GM21528 (cell line): ENCODE measurements around the gene CAMKMT.

Experiments
- ATAC-seq: cut with Tn5 transposase; IDR thresholded peaks from one replicate; pipeline ENCODE4 v1.9.1; 2021; ENCODE audit warnings: mild to moderate bottlenecking, moderate library complexity; ENCODE audit not compliant: unreplicated experiment, low FRiP score

Gene CAMKMT

DNA sequence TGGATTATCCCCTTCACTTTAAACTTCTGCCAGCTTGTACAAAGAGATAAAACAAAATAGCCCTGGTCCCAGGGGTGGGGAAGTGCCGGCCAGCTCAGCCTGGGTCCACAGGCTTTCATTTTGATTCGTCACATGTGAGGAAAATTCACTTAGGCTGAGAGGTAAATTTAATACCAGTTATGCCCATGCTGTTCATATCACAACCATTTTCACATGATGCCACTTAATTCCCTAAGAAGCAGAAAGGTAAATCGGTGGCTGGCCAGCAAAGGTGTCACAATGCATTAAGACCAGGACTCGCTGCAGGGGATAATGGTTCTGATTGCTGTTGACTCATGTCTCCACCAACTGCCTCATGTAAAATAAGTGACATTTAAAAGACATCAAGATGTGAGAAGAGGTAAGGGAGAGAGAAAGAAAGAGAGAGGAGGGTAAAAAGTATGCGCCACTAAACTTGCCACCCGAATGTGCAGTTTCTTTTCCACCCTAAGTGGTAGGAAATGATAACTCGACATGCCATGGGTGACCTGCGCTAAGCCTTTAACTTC lies 318.8 kb downstream of the CAMKMT start:
- no peak for ATAC-seq

DNA sequence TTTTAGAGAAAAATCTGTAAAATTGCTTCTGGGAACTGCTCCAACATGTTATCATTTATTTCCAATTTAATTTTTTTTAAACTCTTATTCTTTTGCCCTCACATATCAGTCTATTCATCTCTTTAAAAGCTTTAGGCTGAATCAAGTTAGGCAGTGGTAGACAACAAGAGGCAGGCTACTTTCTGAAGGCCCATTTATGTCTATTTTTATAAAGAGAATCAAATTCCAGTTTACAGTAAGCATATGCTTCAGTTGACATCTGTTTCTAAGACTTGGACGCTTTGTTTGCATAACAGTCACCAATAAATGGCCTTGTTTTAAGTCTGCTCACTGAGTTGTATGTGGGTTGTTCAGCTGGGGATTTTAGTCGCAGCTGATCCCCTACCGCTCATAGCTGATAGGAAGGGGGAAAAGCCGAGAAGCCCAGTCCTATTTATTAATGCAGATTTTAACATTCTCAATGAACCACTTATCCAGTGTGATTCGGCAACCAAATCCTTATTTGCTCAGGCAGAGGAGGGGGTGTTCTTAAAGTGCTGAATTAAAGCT lies 319.3 kb downstream of the CAMKMT start:
- ATAC-seq: no peak

GRCh38 chr2:44682459-44682858 lies 320.7 kb downstream of the CAMKMT start:
- ATAC-seq: no peak

DNA sequence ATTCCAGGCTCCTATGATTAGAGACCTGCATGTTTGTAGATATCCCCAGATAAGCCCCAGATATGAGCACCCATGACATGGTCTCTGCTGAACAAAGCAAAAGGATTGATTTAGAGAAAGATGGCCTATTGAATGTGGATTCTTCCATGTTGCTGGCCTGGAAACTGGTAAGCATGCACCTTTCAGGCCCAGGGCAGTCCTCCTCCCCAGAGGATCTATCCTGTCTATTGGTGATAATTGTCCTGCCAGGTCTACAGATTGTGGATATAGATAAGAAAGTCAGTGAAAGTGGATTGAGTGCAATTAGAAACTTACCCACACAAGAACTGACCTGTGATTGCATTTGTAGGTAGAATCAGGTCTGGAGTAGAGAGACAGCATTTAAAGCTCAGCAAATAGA lies 322.8 kb downstream of the CAMKMT start:
- no peak for ATAC-seq

- ATAC-seq: no peak
Observed at GRCh38 chr2:44686561-44686960, 324.8 kb downstream of the CAMKMT start.

DNA sequence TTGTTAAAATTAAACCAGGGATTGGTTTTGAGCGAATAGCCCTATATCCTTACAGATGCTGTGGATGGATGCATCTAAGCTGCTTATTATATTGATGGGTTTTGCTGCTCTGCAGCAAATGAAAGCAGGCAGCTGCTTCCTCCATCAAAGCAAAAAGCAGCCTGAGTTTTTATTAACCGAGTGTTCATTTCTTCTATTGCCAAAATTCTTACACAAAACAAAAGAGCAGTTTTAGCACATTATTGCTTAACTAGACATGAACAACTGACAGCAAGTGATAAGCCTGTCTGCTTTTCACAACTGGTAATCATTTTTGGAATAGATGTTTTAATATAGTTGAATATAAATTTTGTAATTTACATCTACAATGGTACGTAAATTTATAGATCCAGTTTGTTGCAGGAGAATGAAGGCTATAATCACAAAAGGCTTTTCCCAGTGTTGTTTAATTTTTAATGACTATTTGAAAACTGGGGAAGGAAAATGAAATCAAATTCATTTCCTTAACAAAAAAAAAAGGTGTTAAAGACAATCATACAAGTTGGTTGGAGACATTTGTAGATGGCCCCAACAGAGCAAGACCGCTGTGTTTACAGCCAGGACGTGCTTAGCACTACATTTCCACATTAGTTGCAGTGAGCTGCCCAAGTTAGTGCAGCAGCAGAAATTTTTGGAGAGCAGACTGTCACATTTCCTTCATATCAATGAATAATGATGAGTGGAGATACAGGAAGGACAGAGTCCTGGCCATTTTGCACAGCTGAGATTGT lies 326.1 kb downstream of the CAMKMT start:
- ATAC-seq: no peak

DNA sequence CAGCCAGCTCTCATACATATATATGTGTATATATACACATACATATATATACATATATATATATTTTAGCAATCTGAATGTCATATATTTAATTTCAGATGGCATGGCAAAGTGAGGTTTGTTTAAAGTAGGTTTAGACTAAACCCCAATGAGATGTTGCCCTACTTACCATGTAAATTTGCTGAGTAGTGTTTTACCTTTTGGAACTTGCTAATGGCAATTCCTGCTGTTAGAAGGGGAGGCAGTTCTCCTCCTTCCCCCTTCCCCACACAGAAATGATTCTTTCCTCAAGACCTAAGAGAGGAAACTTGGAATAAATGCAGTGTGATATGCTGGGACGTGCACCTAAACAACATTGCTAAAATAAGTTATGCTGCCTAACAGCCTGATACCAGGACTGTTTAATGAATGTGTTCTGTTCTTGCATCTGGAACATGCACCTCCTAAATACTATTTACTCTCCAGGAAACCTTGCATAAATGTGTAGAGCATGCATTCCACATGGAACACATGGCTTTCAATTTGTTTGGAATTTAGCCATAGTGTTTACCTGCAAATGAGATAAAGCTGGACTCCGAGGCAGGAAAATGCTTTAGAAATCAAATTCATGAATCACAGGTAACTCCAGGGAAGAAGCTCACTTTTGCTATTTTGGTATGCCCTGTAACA lies 326.8 kb downstream of the CAMKMT start:
- ATAC-seq: no peak

DNA sequence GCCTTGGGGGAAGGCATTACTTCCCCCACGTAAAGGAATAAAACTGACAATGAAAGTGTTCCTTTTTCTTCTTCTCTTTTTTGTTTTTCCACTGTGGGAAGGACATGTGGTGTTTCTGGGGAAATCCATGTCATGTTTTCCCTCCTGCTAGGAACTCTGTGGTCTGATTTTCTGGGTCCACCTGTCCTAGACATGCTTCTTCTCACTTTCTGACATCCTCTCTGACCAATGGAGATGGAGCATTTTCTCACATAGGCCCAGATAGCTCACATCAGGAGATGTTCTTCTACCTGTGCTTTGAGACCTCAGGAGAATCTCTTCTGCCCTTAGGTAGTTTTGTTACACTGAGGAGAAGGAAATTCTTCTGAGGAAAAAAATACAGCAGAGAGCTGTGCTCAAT lies 327.8 kb downstream of the CAMKMT start:
- no peak for ATAC-seq

GRCh38 chr2:44691174-44691785 lies 329.5 kb downstream of the CAMKMT start:
- ATAC-seq: no peak

DNA sequence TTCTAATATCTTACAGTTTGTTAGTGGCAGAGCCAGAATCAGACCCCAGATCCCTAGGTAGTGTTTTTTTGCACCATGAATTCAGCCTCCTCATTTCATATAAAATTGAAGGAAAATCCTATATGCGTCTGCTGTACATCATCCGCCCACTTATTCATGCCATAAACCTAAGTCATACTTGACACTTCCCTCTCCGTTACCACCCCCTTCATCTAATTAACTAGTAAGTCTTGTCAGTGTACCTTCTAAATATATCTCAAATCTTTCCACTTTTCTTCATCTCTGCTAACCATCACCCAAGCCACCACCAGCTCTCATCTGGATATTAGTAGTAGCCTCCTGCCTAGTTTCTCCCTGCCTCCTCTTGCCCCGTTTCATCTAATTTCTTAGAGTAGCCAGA lies 331.1 kb downstream of the CAMKMT start:
- no peak for ATAC-seq

GRCh38 chr2:44700824-44701223 lies 339.1 kb downstream of the CAMKMT start:
- ATAC-seq: no peak

- no peak for ATAC-seq
Observed at GRCh38 chr2:44705356-44705755, 343.6 kb downstream of the CAMKMT start.

GRCh38 chr2:44705876-44706480 lies 344.2 kb downstream of the CAMKMT start:
- no peak for ATAC-seq

DNA sequence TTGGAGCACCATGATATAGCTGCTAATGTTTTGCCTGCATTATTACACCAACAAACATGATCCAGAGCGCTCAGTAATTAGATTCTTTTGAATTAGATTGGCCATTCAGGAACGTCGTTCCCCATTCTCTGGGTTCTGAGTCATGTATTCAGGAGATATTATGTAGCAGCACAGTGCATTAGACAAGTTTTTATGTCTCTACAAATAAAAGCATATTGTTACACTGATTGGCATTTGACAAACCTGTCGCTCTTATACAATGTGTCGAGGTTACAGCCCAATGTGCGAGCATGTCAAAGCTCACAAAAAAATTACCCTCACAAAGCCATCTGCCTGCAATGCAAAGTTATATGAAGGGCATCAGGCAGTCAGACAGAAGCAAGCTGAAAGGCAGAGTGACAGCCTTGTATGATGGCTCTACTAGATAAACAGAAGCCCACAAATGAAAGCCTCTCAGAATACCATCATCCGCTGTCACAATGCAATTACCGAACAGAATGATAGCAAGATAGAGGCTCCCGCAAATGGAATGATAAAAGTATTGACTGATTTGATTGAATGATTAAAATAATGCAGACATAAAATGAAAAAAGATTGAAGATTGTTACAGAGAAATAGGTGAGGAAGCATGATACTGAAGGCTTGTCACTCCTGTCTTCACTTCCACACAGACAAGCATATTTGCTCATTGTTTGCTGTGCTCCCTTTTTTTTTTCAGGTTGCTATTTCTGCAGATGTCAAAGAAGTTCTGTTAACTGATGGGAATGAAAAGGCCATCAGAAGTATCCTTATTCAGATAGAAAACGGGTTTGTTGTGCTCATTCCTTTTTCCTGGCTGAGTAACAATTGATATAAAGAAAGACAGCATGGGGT lies 345.2 kb downstream of the CAMKMT start:
- no peak for ATAC-seq

DNA sequence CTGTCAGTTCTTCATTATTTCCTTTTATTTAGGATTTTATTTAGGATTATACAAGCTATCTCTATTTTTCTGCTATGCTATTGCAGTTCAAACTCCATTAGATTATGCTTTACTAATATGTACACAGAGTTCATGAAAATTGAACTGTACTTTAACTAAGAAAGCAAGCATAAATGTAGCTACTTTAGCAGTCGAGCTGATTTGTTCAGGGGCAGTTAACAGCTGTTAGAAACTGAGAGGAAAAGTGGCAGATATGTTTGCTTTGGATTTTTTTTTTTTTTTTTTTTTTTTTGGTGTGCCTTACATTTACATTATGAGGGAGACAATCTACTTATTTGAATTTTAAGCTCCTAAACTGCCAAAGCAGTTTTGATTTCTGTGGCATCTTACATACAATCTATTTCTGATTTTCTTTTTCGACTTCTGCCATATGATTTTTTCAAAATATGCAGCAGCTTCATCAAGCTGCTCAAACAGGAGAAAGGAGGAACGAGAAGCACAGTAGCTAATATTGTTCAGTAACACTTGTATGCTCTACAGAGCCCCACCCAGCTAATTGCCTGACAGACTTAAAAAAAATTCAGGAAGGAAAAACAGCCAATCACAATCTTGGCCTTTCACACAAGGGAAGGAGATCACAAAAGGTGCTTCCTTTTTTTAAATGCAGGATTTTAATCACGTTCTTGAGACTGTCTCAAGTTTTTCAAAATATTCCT lies 346.4 kb downstream of the CAMKMT start:
- peak; percentile 79 for ATAC-seq

DNA sequence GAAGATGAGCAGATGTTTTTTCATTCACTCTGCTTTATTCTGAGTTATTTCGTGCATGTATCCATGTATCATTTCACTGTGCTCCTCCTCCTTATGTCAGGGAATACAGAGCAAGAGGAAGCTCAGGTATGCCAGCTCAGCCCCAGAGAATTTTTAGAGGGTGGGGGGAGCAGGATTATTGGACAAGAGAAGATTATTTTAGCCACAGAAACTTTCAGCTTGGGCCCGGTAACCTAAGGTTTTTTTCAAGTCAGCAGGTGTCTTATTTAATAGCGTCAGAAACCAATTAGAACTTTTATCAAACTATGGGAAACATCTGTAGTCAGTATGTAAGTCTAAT lies 346.9 kb downstream of the CAMKMT start:
- ATAC-seq: no peak

DNA sequence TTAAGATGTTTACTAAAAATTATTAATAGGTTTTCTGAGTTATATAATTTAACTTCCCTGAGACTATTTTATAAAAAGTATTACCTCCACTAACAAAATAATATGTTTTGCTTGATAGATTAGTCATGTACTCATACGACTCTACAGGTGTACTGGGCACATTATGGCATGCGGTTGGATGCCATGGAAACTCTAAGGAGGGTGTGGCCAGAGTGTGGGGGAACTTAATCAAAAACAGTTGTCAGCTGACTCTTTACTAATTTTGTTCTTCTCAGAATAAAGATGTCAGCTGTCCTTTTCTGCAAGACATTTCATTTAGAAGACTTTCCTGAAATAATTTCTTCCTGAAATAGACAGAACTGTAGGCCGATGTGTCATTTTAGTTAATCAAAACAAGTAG lies 351.4 kb downstream of the CAMKMT start:
- ATAC-seq: no peak

DNA sequence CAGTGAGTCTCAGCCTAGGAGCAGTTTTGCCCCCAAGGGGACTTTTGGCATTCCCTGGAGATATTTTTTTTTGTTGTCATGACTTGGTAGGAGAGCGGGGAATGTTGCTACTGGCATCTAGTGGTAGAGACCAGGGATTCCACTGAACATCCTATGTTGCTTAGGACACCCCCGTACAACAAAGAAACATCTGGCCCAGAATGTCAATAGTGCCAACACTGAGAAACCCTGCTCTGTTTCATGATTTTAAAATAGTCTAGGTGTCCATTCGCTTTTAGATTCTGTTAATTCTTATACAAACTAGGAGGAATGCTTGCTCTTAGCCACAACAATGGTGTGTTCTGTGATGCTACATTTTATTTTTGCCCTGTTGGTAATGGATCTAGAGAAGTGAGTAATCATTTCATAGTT lies 353.9 kb downstream of the CAMKMT start:
- ATAC-seq: no peak

GRCh38 chr2:44716131-44716530 lies 354.4 kb downstream of the CAMKMT start:
- ATAC-seq: no peak
